Lower lobe of right lung (tissue), 2 donors: ENCODE measurements around the gene KCNH4. TPM values are rescaled to one million over a fixed set of nuclear protein-coding genes. Genes with fewer than 3 reads are reported as not detected.

ENCODE experiments used
- ATAC-seq, 2 donors: fragments of 200-7000 bp; cut with Tn5 transposase; one replicate each; pipeline ENCODE4 v1.9.1; 2020 to 2022; ENCODE audit warnings: mild to moderate bottlenecking in 2 of 2, moderate library complexity in 2 of 2
- DNase-seq: peaks from one replicate; pipeline ENCODE4 v3.0.0-alpha.2; 2020
- H3K27ac ChIP-seq: fragments of 200-600 bp; one replicate; pipeline ENCODE4 v1.8.0; 2022
- H3K27me3 ChIP-seq: fragments of 200-600 bp; one replicate; pipeline ENCODE4 v1.8.0; 2022; ENCODE audit warnings: low read depth
- H3K36me3 ChIP-seq: fragments of 200-600 bp; one replicate; pipeline ENCODE4 v1.8.0; 2022; ENCODE audit warnings: mild to moderate bottlenecking
- H3K4me1 ChIP-seq: fragments of 200-600 bp; one replicate; pipeline ENCODE4 v1.8.0; 2022
- H3K4me3 ChIP-seq: fragments of 200-600 bp; one replicate; pipeline ENCODE4 v1.8.0; 2022; ENCODE audit warnings: mild to moderate bottlenecking
- H3K9me3 ChIP-seq: fragments of 200-600 bp; one replicate; pipeline ENCODE4 v1.8.0; 2022
- intact Hi-C: fragments of 100-400 bp; cut with DNase I; formaldehyde crosslinking; loops from one replicate; pipeline ENCODE4 v1.11.0; 2022
- total RNA-seq: library from RNA; stranded (reverse); fragmentation: NEBNext Ultra II Directional; extraction: Animal tissue kit (Norgen Biotek cat#: 25700); gene quantifications from one replicate; pipeline ENCODE4 v1.2.1, GENCODE V29; 2021
- TF ChIP-seq, protein P1 (sequence below): fragments of 200-600 bp; IDR thresholded peaks from one replicate; pipeline ENCODE4 v1.8.0; 2022; ENCODE audit warnings: antibody characterized with exemption, mild to moderate bottlenecking
- donor health status: DM: no; HTN: yes; CAD: no; lungs with severe emphysema.

Gene KCNH4
- total RNA-seq, 1 donor from 2014 or later: 0.09 TPM

DNA sequence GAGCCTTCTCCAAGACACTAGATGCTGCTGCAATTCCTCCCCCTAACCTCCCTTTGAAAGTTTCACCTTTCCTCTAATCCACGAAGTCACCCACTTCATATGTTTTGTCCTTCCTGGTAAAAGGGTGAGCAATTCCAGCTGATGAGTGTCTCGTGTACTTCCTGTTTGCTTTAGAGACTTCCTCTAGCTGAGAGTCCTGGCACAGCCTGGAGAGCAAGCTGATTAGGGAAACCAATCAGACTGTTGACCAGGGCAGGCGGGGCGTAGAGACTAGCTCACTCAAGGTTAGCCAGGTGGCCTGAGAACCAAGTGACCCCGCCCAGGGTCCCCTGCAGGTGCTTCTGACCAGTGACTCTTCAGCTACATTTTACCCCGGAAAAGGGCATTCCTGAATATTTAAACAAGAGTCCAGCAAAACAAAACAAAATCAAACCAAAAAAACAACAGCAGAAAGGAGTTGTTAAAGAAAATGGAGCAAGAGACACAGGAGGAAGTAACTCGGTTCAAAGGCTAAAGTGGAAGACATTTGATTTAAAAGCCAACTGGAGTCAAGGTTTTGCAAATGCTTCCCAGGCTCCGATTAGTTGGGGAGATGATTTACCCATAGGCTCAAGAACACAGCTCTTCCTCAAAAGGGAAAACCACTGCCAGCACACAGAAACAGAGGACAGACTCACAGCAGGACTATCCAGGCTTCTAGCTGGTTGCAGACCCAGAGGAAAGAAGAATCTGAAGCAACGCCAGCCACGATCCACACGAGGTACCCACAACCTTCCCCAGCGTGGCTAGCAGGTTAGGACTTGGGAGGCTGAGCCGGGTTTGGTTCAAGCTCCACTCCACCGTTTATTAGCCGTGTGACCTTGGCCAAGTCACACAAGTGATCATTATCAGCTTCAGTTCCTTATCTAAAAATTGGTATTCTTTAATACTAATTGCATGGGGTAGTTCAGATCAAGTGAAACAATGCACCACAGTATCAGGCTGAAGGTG lies 45.0 kb downstream of the KCNH4 start:
- H3K36me3 ChIP-seq: peaks cover 8% of the 10 kb centered on the region
- peak overlapping the region; percentile 80 for H3K27ac ChIP-seq
- no peaks in the 10 kb centered on the region for H3K27me3 ChIP-seq
- H3K4me1 ChIP-seq: peaks cover 95% of the 10 kb centered on the region
- no peaks in the 10 kb centered on the region for H3K9me3 ChIP-seq
- ATAC-seq (peak; percentile 92), DNase-seq (peak; percentile 90)
- H3K4me3 ChIP-seq: peak overlapping the region; percentile 35
- TF ChIP-seq, protein P1, sequence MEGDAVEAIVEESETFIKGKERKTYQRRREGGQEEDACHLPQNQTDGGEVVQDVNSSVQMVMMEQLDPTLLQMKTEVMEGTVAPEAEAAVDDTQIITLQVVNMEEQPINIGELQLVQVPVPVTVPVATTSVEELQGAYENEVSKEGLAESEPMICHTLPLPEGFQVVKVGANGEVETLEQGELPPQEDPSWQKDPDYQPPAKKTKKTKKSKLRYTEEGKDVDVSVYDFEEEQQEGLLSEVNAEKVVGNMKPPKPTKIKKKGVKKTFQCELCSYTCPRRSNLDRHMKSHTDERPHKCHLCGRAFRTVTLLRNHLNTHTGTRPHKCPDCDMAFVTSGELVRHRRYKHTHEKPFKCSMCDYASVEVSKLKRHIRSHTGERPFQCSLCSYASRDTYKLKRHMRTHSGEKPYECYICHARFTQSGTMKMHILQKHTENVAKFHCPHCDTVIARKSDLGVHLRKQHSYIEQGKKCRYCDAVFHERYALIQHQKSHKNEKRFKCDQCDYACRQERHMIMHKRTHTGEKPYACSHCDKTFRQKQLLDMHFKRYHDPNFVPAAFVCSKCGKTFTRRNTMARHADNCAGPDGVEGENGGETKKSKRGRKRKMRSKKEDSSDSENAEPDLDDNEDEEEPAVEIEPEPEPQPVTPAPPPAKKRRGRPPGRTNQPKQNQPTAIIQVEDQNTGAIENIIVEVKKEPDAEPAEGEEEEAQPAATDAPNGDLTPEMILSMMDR: no peak
- intact Hi-C loops: no loop called here

DNA sequence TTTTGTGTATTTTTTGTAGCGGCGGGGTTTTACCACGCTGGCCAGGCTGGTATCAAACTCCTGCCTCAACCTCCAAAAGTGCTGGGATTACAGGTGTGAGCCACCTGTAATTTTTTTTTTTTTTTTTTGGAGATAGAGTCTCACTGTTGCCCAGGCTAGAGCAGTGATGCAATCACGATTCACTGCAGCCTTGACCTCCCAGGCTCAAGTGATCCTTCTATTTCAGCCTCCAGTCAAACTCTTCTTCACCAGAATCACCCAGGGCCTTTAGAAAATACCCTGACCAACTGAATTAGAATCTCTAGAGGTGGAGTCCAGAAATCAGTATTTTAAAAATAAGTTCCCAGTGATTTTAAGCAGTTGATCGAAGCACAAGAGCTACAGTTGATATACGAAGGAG lies 45.8 kb downstream of the KCNH4 start:
- TF ChIP-seq, protein P1: no peak
- intact Hi-C loops: no loop called here
- Histone ChIP-seq H3K9me3 (no peaks in the 10 kb centered on the region), H3K27ac (peak overlapping the region; percentile 80), H3K27me3 (no peaks in the 10 kb centered on the region), H3K4me1 (peaks cover 100% of the 10 kb centered on the region), H3K36me3 (peaks cover 7% of the 10 kb centered on the region), H3K4me3 (peak overlapping the region; percentile 35)
- DNase-seq (no peak), ATAC-seq (no peak)

DNA sequence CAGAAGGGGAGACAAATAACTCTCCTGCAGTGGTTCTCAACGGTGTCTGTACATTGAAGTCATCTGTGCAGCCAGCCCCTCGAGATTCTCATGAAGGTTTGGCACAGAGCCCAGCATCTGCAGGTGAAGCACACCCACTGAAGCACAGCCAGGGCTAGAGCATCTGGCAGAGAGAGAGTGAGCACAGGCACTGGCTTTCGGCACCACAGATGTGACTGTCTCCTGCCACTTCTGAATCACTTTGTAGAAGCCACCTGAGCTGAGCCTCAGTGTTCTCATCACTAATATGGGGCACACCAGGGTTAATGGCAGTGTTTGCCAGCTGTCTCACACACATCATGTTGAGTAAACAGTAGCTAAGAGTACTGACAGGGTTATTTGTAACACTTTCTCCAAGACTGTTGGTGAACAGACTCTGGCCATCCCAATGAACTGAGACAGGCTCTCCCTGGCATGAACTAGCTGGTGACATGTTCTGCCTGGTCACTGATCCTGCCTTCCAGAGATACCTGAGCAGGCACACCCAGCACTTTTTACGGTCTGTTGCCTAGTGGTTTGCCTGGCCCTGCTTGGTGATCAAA lies 47.4 kb downstream of the KCNH4 start:
- peak in 1 of 2 donors; percentile 20 for ATAC-seq
- TF ChIP-seq, protein P1: no peak
- Histone ChIP-seq H3K27me3 (no peaks in the 10 kb centered on the region), H3K36me3 (peaks cover 20% of the 10 kb centered on the region), H3K27ac (peak overlapping the region; percentile 80), H3K9me3 (no peaks in the 10 kb centered on the region), H3K4me1 (peaks cover 100% of the 10 kb centered on the region), H3K4me3 (no peak overlapping the region)
- intact Hi-C loops: no loop called here
- no peak for DNase-seq

- H3K4me1 ChIP-seq: peaks cover 95% of the 10 kb centered on the region
- H3K9me3 ChIP-seq: no peaks in the 10 kb centered on the region
- intact Hi-C loops: no loop called here
- H3K27me3 ChIP-seq: no peaks in the 10 kb centered on the region
- ATAC-seq (peak; percentile 87 to 88), DNase-seq (peak; percentile 86)
- no peak overlapping the region for H3K4me3 ChIP-seq
- H3K27ac ChIP-seq: peak overlapping the region; percentile 80
- TF ChIP-seq, protein P1: no peak
- H3K36me3 ChIP-seq: peaks cover 26% of the 10 kb centered on the region
Observed at GRCh38 chr17:42132941-42133340, 48.0 kb downstream of the KCNH4 start.

- H3K9me3 ChIP-seq: no peaks in the 10 kb centered on the region
- DNase-seq (no peak), ATAC-seq (no peak)
- H3K36me3 ChIP-seq: peaks cover 35% of the 10 kb centered on the region
- no peaks in the 10 kb centered on the region for H3K27me3 ChIP-seq
- peaks cover 86% of the 10 kb centered on the region for H3K4me1 ChIP-seq
- TF ChIP-seq, protein P1: no peak
- intact Hi-C loops: no loop called here
- peak overlapping the region; percentile 80 for H3K27ac ChIP-seq
- H3K4me3 ChIP-seq: no peak overlapping the region
Observed at GRCh38 chr17:42131981-42132432, 48.9 kb downstream of the KCNH4 start.
